Esophagus squamous epithelium (tissue), 4 donors: ENCODE data around the gene NXNL2.

Source experiments
- CTCF ChIP-seq, 6 experiments: fragments of 450-650 bp in 4 of 6; fragments of 200-600 bp in 2 of 6; sonication (generic) in 2 of 6; IDR thresholded peaks; one replicate each; pipeline ENCODE4 v1.5.1; 2016 to 2019; ENCODE audit warnings: antibody characterized with exemption in 6 of 6, mild to moderate bottlenecking in 4 of 6, moderate library complexity in 4 of 6
- POLR2A ChIP-seq, 4 donors: fragments of 450-650 bp; IDR thresholded peaks; one replicate each; pipeline ENCODE4 v1.6.1; 2017; ENCODE audit warnings: antibody characterized with exemption in 4 of 4, mild to moderate bottlenecking in 4 of 4, moderate library complexity in 3 of 4

- TF ChIP-seq CTCF (IDR thresholded peaks at IDR 0.05) (no peak), POLR2A (IDR thresholded peaks at IDR 0.05) (no peak)
Observed at GRCh38 chr9:88531920-88532698, 2.9 kb upstream of the NXNL2 start.
